SK-N-SH treated with all-trans-retinoic acid at 6 μM for 48 hours (cell line): ENCODE data around the gene SAMSN1.

Experiments used
- ATAC-seq: fragments of 200-7000 bp; cut with Tn5 transposase; 3 replicates; pipeline ENCODE4 v1.9.1; 2020; ENCODE audit warnings: mild to moderate bottlenecking, moderate library complexity
- ARNTL ChIP-seq: fragments of 450-650 bp; formaldehyde crosslinking; IDR thresholded peaks from 2 replicates; pipeline ENCODE4 v1.5.0; 2020; ENCODE audit warnings: low read depth, mild to moderate bottlenecking, moderate library complexity, borderline replicate concordance
- BACH2 ChIP-seq: fragments of 250-450 bp; sonication (Bioruptor Pico); IDR thresholded peaks from 2 replicates; pipeline ENCODE4 v1.9.0; 2021; ENCODE audit warnings: mild to moderate bottlenecking, borderline replicate concordance
- CREB5 ChIP-seq: fragments of 250-450 bp; sonication (Bioruptor Pico); IDR thresholded peaks from 2 replicates; pipeline ENCODE4 v1.5.1; 2020; ENCODE audit warnings: low read depth, mild to moderate bottlenecking, moderate library complexity
- CSDC2 ChIP-seq: fragments of 250-450 bp; sonication (Bioruptor Pico); IDR thresholded peaks from 2 replicates; pipeline ENCODE4 v1.5.0; 2020; ENCODE audit warnings: mild to moderate bottlenecking, moderate library complexity
- CSRNP3 ChIP-seq: fragments of 250-450 bp; sonication (Bioruptor Pico); IDR thresholded peaks from 2 replicates; pipeline ENCODE4 v1.5.1; 2021; ENCODE audit warnings: mild to moderate bottlenecking, moderate library complexity
- ESRRG ChIP-seq: fragments of 250-450 bp; sonication (Bioruptor Pico); IDR thresholded peaks from 2 replicates; pipeline ENCODE4 v1.6.1; 2021; ENCODE audit warnings: mild to moderate bottlenecking
- GLIS3 ChIP-seq: fragments of 250-450 bp; sonication (Bioruptor Pico); IDR thresholded peaks from 2 replicates; pipeline ENCODE4 v1.5.0; 2020; ENCODE audit warnings: mild to moderate bottlenecking, moderate library complexity
- ISL1 ChIP-seq: fragments of 250-450 bp; sonication (Bioruptor Pico); IDR thresholded peaks from 2 replicates; pipeline ENCODE4 v2.1.2; 2022; ENCODE audit warnings: mild to moderate bottlenecking, moderate library complexity
- OSR1 ChIP-seq: fragments of 250-450 bp; sonication (Bioruptor Pico); IDR thresholded peaks from 2 replicates; pipeline ENCODE4 v1.8.0; 2022; ENCODE audit warnings: moderate library complexity, mild to moderate bottlenecking, inconsistent platforms
- POU6F1 ChIP-seq: fragments of 250-450 bp; sonication (Bioruptor Pico); IDR thresholded peaks from 2 replicates; pipeline ENCODE4 v1.8.0; 2021; ENCODE audit warnings: low read depth, mild to moderate bottlenecking, moderate library complexity, borderline replicate concordance
- PPARA ChIP-seq: fragments of 250-450 bp; sonication (Bioruptor Pico); IDR thresholded peaks from 2 replicates; pipeline ENCODE4 v1.5.0; 2020; ENCODE audit warnings: mild to moderate bottlenecking, borderline replicate concordance
- RARB ChIP-seq: fragments of 250-450 bp; sonication (Bioruptor Pico); IDR thresholded peaks from 2 replicates; pipeline ENCODE4 v1.8.0; 2021; ENCODE audit warnings: mild to moderate bottlenecking, moderate library complexity
- SNAI2 ChIP-seq: fragments of 250-450 bp; sonication (Bioruptor Pico); IDR thresholded peaks from 2 replicates; pipeline ENCODE4 v1.5.0; 2020; ENCODE audit warnings: mild to moderate bottlenecking, moderate library complexity
- TCF4 ChIP-seq: fragments of 250-450 bp; sonication (Bioruptor Pico); IDR thresholded peaks from 2 replicates; pipeline ENCODE4 v1.8.0; 2021; ENCODE audit warnings: mild to moderate bottlenecking, moderate library complexity, borderline replicate concordance
- TOX ChIP-seq: fragments of 250-450 bp; sonication (Bioruptor Pico); IDR thresholded peaks from 2 replicates; pipeline ENCODE4 v1.8.0; 2021; ENCODE audit warnings: mild to moderate bottlenecking, moderate library complexity, borderline replicate concordance
- TSHZ2 ChIP-seq: fragments of 250-450 bp; sonication (Bioruptor Pico); IDR thresholded peaks from 2 replicates; pipeline ENCODE4 v1.5.0; 2020; ENCODE audit warnings: mild to moderate bottlenecking, moderate library complexity
- ZC3H10 ChIP-seq: fragments of 250-450 bp; sonication (Bioruptor Pico); IDR thresholded peaks from 2 replicates; pipeline ENCODE4 v1.5.1; 2021; ENCODE audit warnings: mild to moderate bottlenecking, moderate library complexity
- ZFP3 ChIP-seq: fragments of 250-450 bp; sonication (Bioruptor Pico); IDR thresholded peaks from 2 replicates; pipeline ENCODE4 v1.5.0; 2020; ENCODE audit warnings: mild to moderate bottlenecking, moderate library complexity
- ZFP30 ChIP-seq: fragments of 450-650 bp; formaldehyde crosslinking; IDR thresholded peaks from 2 replicates; pipeline ENCODE4 v1.5.0; 2022; ENCODE audit warnings: mild to moderate bottlenecking, moderate library complexity
- ZNF565 ChIP-seq: fragments of 450-650 bp; formaldehyde crosslinking; conservative IDR thresholded peaks from 2 replicates; pipeline ENCODE4 v1.5.0; 2020; ENCODE audit warnings: low read depth, mild to moderate bottlenecking, moderate library complexity
- ZNF70 ChIP-seq: fragments of 450-650 bp; formaldehyde crosslinking; IDR thresholded peaks from 2 replicates; pipeline ENCODE4 v1.5.0; 2020; ENCODE audit warnings: mild to moderate bottlenecking, moderate library complexity
- TF ChIP-seq, protein P1 (sequence below): fragments of 250-450 bp; sonication (Bioruptor Pico); IDR thresholded peaks from 2 replicates; pipeline ENCODE4 v1.8.0; 2020; ENCODE audit warnings: mild to moderate bottlenecking, moderate library complexity, borderline replicate concordance

The SAMSN1 gene

DNA sequence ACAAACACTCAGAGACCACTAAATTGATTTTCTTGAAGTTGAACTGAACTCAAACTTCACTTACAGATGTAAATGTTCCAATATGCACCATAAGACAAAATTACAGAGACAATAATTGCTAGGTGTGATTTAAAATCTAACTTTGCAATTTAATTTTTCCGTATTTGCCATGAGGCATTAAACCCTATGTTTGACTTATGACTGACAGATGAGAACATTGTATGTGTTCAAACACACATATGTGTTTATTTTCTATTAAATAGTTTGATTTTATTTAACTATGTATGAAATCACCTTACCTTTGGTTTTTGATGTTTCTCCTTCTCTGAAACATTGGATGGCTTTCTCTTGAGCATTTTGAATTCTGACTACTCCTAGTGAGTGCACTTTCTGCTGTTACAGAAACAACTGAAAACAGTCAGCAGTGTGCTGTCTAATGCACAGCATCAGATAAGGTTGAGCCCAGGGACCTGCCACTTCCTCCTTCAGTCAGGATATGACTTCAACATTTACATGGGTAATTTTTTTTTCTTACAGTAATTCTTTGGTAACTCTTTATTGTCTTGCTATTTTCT, at the start of gene SAMSN1:
Gene SAMSN1, minus strand, starts transcription at position 410 of the 575 bp plus-strand sequence. Its CDS starts 54 bp downstream, at position 356.
- ATAC-seq = no peak
- no peak for TF ChIP-seq ZFP3
- TF ChIP-seq BACH2 (CRISPR knock-in tag) = no peak
- TF ChIP-seq CREB5 (CRISPR knock-in tag) = no peak
- no peak for TF ChIP-seq RARB (CRISPR knock-in tag)
- TF ChIP-seq ZNF565 (CRISPR knock-in tag) = no peak
- TF ChIP-seq CSDC2 = no peak
- no peak for TF ChIP-seq TCF4 (CRISPR knock-in tag)
- no peak for TF ChIP-seq ARNTL

GRCh38 chr21:14595449-14595848, 49.3 kb upstream of the SAMSN1 start:
- ATAC-seq = no peak
- TF ChIP-seq CSDC2 = no peak
- TF ChIP-seq OSR1 (CRISPR knock-in tag) = no peak
- no peak for TF ChIP-seq TSHZ2 (CRISPR knock-in tag)
- TF ChIP-seq PPARA = no peak
- no peak for TF ChIP-seq CSRNP3
- TF ChIP-seq RARB (CRISPR knock-in tag) = no peak
- TF ChIP-seq ZFP30 = no peak
- TF ChIP-seq ZC3H10 (CRISPR knock-in tag) = no peak
- no peak for TF ChIP-seq ZNF565 (CRISPR knock-in tag)
- TF ChIP-seq, protein P1, sequence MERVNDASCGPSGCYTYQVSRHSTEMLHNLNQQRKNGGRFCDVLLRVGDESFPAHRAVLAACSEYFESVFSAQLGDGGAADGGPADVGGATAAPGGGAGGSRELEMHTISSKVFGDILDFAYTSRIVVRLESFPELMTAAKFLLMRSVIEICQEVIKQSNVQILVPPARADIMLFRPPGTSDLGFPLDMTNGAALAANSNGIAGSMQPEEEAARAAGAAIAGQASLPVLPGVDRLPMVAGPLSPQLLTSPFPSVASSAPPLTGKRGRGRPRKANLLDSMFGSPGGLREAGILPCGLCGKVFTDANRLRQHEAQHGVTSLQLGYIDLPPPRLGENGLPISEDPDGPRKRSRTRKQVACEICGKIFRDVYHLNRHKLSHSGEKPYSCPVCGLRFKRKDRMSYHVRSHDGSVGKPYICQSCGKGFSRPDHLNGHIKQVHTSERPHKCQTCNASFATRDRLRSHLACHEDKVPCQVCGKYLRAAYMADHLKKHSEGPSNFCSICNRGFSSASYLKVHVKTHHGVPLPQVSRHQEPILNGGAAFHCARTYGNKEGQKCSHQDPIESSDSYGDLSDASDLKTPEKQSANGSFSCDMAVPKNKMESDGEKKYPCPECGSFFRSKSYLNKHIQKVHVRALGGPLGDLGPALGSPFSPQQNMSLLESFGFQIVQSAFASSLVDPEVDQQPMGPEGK = no peak
- no peak for TF ChIP-seq ISL1 (CRISPR knock-in tag)
- TF ChIP-seq ZFP3 = no peak
- no peak for TF ChIP-seq TOX (CRISPR knock-in tag)

GRCh38 chr21:14594967-14595366, 48.9 kb upstream of the SAMSN1 start:
- no peak for TF ChIP-seq ZNF70 (CRISPR knock-in tag)
- no peak for TF ChIP-seq CSRNP3
- TF ChIP-seq GLIS3 (CRISPR knock-in tag) = no peak
- TF ChIP-seq SNAI2 (CRISPR knock-in tag) = no peak
- no peak for TF ChIP-seq BACH2 (CRISPR knock-in tag)
- no peak for TF ChIP-seq OSR1 (CRISPR knock-in tag)
- no peak for ATAC-seq

DNA sequence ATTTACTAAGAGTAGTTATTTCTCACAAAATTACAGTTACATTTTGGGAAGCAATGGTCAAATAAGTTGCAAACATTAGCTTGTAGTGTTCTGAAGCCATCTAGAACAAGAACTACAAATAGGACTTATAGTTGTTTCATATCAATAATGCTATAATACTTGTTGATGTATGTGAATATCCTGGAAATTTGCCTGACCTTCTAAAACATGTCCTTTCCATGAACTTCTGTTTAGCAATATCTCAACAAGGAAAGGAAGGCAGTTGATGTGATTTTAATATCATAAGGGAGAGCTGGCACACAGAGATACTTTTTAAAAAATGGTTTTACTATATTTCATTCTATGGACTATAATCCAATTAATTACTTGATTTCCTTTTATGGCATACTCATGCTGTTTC, 47.1 kb upstream of the SAMSN1 start:
- ATAC-seq = no peak
- no peak for TF ChIP-seq OSR1 (CRISPR knock-in tag)
- no peak for TF ChIP-seq ESRRG (CRISPR knock-in tag)
- no peak for TF ChIP-seq ZC3H10 (CRISPR knock-in tag)
- no peak for TF ChIP-seq POU6F1 (CRISPR knock-in tag)
- TF ChIP-seq ZFP3 = no peak
- no peak for TF ChIP-seq ZNF70 (CRISPR knock-in tag)
- TF ChIP-seq ZNF565 (CRISPR knock-in tag) = no peak
- no peak for TF ChIP-seq GLIS3 (CRISPR knock-in tag)
- no peak for TF ChIP-seq RARB (CRISPR knock-in tag)
- TF ChIP-seq ARNTL = no peak
- no peak for TF ChIP-seq PPARA
- no peak for TF ChIP-seq BACH2 (CRISPR knock-in tag)
- no peak for TF ChIP-seq SNAI2 (CRISPR knock-in tag)
- TF ChIP-seq ZFP30 = no peak
- no peak for TF ChIP-seq TCF4 (CRISPR knock-in tag)
- TF ChIP-seq CSDC2 = no peak
- no peak for TF ChIP-seq CREB5 (CRISPR knock-in tag)
